SKM-1 (cell line): ENCODE data around the gene ID3.
A peak's percentile ranks its signal among the peaks of the same experiment; 100 is the strongest.
"Not testable (repeated sequence)": the region's sequence is repeated elsewhere in the genome, so short reads cannot be mapped to it uniquely, and the experiment has no call there.

ENCODE experiments used
- DNase-seq: peaks from one replicate; lab custom pipeline; 2025; ENCODE audit not compliant: unreplicated experiment; lab: John Stamatoyannopoulos, UW

Gene ID3

DNA sequence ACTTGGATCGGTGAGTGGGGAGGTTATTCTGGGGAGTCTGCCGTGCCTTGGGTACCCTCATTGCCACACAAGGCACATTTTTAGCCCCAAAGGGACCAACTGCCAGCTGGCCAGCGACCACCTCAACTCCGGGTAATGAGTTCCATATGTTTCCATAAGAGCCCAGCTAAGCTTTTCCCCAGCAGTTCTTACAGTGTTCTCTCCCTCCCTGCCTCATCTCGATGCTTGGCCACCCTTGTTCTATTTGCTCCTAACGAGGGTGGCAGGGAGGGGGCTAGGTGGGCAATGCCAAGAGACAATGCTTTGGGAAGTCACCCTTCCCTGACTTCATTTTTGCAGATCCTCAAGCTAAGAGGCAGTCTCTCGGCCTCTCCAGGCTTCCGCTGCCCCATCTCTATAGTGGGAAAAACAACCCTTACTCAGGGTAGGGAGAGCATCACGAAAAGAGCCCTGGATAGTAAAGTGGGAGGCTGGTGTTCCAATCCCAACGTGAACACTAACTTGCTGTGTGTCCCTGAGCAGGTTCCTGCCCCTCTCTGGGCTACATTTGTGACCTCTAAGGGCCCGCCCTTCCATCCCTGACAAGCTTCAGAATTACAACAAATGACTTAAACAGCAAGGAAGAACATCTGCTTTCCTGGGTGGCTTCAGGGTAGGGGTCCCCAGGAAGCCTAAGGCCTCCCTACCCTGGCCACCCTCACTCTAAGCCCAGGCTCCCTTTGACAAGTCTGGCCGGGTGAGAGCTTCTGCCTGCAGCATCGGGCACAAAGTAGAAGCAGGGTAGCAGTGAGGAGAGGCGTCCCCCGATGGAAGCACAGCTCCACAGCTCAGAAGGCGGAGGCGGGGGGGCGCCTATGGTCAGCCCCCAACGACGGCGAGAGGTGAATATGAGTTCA lies 5.8 kb downstream of the ID3 start:
- no peak for DNase-seq

DNA sequence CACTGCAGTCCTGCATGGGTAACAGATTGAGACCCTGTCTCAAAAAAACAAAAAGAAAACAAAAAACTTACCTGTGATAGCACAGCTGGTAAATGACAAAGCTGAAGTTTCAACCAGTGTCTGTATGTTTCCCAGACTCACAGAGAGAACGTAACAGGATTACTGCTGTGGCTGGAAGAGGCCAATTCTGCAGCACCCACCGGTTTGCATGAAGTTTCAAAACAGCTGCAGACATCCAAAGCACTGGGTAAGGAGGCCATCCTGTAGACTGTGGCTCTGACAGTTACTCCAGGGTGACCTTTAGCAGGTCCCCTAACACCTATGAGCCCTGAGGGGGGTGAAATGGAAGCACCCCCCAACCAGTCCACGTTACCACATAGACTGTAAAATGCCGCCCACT lies 7.5 kb downstream of the ID3 start:
- DNase-seq, result no peak

DNA sequence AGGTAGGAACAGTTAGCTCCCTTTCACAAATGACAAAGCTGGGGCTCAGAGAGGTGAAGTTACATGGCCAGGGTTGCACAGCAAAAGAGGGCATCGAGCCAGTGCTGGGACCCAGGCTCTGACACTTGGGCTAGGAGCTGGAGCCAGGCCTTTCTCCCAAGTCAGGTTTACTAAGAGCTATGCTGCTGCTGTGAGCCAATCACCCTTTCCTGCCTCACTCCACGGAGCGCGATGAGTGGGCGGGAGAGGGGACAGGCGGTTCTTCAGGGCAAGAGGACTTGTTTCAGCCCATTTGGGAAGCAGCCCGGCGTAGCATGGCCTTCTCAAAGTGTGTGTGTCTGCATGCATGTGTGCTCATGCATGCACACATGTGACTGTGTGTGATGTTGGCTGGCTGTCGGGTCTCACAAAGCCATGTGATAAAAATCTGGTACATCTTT lies 10.6 kb downstream of the ID3 start:
- DNase-seq, result no peak

DNA sequence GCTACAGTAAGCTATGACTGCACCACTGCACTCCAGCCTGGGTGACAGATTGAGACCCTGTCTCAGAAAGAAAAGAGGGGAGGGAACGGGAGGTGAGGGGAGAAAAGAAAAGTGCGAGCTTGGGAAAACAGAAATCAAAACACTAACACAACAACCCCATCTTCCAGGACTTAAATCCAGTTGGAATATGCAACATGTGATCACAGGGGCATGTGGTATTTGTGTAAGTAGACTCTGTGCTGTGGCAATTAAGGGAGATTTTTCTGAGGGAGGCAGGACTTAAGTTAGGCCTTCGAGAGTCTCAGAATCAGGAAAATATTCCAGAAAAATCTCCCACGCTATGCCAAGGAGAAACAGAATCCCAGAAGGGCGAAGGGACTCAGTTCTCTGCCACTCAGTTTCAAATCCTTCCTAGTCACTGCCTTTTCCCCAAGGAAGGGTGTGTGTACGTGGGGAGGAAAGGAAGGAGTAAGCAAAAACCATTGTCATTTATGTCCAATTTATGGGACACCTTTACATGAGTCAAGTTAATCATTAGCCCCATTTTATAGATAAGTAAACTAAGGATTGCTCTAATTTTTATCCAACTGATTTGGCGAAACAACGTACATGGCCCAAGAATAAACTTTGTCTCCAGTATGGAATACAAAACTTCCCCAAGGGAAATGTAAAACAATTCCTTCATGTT lies 12.3 kb downstream of the ID3 start:
- DNase-seq, result no peak

DNA sequence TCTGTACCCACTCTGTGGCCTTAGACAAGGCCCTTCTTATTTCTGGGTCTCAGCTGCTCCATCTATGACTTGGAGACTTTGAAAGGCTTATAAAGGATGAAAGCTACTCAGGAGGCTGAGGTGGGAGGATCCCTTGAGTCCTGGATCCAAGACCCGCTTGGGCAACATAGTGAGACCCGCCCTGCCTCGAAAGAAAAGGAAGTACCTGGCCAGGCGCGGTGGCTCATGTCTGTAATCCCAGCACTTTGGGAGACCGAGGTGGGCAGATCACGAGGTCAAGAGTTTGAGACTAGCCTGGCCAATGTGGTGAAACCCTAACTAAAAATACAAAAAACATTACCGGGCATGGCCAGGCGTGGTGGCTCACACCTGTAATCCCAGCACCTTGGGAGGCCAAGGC lies 13.4 kb downstream of the ID3 start:
- DNase-seq, result no peak

DNA sequence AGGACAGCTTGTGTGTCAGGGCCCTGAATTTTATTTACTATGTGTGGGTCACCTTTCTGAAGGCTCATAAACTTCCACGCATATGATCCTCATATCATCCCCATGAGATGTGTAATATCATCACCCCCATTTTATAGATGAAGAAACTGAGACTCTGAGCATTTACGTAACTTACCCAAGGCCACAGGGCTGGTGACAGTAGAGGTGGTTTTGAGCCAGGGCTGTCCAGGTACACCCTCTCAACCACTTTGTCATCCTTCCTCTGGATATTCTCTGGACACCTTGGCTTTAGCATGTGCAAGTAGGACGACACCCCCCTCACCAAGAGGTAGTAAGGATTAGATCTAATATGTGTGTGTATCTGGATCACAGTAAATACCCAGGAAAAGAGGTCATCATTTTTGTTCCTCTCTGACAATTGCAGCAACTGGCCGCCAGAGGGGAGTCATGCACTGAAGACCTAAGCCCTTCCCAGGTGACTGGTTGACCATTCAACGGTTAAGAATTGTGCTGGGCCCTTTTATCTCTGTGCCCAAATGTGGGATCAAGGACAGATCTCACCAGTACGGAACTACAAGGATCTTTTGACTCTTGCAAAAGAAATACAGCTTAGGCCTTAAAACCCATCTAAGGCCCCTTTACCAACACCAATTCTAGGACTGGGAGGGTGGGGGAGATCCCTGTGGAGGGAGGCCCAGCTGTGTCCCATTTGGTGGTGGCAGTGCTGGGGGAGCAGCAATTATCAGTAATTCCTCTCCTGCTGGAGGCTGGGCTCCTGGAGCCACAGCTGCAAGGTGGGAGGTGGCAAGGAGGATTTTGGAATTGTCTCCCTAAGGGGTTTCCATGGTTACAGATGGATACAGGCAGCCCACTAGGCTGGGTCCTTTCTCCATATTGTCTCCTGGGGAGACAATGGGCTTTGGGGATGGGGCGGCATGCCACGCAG lies 14.6 kb downstream of the ID3 start:
- peak; percentile 67 for DNase-seq

DNA sequence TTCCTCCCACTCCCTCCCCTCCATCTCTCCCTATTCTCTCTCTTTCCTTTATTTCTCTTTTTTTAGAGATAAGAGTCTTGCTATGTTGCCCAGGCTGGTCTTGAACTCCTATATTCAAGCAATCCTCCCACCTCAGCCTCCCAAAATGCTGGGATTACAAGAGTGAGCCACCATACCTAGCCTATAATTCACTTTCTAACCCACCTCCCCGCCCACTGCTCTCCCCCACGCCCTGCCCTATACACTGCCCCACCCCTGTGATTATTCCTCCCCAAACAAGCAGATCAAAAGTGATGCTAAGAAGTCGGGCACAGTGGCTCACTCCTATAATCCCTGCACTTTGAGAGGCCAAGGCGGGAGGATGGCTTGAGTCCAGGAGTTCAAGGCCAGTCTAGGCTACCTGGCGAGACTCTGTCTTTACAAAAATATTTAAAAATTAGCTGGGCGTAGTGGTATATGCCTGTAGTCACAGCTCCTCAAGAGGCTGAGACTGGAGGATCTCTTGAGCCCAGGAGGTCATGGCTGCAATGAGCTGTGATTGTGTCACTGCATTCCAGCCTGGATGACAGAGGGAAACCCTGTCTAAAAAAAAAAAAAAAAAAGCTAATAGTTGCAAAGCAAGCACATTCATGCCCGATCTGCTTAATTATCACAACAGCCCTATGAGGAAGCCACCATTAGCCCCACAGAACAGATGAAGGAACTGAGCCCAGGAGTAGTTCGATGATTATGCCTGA lies 15.4 kb downstream of the ID3 start:
- DNase-seq, result no peak

DNA sequence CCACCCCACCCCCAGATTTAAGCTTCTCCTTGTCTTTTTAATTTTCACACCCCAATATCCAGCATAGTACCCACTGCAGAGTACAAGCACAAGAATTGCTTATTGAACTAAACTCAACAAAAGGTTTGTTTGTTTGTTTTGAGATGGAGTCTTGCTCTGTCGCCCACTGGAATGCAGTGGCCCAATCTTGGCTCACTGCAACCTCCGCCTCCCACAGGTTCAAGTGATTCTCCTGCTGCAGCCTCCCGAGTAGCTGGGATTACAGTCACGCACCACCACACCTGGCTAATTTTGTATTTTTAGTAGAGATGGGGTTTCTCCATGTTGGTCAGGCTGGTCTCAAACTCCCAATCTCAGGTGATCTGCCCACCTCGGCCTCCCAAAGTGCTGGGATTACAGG lies 16.4 kb downstream of the ID3 start:
- not testable (repeated sequence) for DNase-seq

DNA sequence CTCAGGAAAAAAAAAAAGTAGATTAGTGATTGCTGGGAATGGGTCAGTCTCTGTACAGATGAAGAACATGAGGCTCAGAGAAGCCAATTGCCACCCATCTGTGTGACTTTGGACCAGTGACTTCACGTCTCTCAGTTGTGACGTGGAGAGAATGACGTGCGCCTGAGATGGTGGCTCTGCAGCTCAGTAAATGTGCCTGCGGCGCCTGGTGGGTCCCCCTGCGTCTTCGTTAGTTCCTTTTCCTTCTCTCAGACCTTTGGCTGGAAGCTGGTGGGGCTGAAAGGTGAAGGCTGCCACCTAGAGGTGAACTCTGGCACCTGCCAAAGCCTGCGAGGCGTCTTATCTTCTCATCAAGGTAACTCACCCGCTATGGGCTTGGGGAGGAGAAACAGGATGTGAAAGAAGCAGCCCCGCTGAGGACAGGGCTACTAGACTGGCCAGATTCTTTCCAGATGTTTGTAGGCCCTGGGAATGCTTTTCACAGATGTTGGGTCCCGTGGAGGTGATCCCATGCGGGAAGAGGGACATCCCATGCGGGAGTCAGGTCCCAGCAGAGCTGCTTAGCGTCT lies 19.5 kb downstream of the ID3 start:
- peak; percentile 53 for DNase-seq

DNA sequence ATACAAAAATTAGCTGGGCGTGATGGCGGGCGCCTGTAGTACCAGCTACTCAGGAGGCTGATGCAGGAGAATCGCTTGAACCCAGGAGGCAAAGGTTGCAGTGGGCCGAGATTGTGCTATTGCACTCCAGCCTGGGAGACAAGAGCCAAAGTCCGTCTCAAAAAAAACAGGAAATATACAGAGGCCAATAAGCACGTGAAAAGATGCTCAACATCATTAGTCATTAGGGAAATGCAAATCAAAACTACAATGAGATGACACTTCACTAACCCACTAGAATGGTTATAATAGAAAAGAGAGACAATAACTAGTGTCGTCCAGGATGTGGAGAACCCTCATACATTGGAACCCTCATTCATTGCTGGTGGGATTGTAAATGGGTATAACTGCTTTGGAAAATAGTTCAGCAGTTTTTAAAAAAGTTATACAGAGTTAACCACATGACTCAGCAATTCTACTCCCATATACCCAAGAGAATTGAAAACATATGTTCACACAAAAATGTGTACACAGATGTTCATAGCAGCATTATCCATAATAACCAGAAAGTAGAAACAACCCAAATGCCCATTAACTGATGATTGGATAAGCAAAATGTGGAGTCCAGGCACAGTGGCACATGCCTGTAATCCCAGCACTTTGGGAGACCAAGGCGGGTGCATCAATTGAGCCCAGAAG lies 21.9 kb downstream of the ID3 start:
- DNase-seq, result no peak

DNA sequence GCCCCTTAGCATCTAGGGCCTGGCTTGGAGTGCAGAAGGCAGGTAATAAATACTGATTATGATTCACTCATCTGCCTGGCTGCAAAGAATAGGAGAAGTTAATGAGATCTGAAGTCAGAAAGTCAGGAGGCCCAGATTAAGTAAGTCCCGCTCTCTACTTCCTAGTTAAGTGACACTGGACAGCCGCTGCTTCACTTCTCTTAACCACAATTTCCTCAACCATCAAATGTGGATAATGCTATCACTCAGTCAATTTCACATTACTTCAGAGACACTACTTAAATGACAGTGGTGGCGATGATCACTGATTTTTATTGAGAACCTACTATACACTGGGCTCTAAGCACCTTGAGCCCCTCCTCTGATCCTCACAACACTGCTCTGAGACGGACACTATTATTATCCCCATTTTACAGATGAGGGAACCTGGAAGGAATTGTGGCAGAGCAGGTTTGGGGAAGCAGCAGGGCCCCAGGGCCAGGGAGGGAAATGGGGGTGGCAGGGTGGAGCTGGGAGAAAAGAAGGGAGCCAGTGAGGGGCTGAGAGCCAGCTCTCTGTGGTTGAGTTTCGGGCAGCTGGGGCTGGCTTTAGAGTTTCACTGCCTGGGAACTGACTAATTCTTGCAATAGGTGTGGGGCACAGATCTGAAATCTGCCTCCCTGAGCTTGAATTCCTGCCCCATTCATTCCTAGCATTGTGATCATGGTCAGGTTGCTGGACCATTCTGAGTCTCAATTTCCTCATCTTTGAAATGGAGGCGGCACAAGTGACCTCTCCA lies 25.9 kb downstream of the ID3 start:
- peak; percentile 34 for DNase-seq

DNA sequence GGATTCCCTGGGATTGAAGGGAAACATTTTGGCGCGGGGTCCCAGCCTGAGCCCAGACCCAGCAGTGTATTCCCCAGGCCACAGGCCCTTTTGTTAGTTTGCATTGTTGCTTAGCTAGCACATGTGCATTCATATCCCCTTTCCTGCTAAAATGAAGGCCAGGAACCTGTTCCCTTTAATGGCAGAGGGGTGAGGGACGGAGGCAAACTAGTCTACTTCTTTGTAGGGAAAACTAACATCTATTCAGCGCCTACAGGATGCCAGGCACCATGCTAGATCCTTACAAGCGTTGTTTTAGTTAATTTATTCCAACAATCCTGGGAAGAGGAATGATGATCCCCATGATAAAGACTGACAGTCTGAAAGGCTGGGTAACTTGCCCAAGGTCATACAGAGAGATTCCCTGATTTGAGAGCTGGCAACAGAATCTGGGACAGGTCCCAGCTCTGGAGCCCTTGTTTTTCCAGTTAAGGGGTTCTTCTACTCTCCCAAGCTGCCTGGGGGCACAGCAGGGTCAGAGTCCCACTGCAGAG lies 27.7 kb downstream of the ID3 start:
- no peak for DNase-seq

DNA sequence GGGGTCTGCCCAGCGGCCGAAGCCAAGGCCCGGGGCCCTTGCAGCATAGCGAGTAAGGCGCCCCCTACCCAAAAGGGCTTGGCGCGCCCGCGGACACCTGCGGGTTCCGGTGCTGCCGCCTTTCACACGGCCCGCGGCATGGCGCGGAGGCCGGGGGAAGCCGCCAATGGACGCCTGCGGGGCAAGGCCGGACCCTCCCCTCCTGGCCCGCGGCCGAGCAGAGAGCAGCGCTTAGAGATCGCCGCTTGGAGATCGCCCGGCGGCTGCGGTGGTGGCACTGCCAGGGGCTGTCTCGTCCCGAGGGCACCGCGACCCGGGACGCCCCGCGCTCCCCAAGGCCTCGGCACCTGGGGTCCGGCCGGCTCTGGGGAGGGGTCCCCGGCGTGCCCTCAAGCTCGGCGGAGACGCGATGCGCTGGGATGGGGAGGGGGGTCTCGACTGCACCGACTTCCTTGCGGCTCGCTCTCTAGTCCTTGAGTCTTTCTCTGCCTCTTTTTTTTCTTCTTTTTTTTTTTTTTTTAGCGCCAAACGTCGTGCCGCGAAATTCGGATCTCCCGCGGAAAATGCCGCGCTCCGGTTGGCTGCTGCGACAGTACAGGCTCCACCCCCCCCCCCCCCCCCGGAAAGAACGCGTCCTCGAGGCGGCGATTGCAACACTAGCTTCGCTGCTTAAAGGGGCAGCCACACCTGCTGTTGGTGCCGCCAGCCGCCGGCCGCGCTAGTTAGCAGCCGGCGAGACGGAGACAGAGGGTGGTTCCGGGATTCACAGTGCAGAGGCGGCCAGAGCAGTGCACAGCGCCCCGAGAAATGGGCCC lies 28.3 kb downstream of the ID3 start, which contains the start of gene E2F2:
Gene E2F2 (minus strand): TSS at position 487 of the 815 bp plus-strand sequence. CDS start 440 bp downstream, at position 47.
- no peak for DNase-seq

DNA sequence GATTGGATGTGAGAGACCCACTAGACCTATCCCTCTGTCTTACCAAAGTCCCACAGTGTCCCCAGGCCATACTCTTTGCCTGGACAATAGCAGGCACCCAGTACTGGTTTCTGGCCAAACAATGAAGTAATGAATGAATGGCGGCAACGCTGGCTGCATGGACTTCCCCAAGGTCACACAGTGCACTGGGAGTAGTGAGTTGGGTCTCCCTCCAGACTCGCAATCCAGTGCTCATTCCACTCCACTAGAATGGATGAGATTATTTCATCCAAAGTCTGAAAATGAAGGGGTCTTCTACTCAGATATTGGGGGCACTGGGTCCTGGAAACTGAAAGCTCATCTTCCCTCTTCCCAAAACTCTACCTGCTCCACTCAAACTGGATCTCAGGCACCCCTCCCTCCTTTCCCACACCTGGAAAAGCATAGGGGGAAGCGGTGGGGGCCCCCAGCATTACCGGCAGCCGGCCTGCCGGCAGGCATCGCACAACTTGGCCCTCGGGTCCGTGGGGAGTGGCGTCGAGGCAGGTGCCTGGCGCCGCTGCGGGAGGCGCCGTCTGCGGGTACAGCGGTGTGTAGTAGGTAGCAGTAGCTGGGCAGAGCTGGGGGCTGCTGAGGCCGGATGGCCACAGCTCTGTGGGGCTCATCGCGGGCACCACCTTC lies 29.1 kb downstream of the ID3 start:
- no peak for DNase-seq

DNA sequence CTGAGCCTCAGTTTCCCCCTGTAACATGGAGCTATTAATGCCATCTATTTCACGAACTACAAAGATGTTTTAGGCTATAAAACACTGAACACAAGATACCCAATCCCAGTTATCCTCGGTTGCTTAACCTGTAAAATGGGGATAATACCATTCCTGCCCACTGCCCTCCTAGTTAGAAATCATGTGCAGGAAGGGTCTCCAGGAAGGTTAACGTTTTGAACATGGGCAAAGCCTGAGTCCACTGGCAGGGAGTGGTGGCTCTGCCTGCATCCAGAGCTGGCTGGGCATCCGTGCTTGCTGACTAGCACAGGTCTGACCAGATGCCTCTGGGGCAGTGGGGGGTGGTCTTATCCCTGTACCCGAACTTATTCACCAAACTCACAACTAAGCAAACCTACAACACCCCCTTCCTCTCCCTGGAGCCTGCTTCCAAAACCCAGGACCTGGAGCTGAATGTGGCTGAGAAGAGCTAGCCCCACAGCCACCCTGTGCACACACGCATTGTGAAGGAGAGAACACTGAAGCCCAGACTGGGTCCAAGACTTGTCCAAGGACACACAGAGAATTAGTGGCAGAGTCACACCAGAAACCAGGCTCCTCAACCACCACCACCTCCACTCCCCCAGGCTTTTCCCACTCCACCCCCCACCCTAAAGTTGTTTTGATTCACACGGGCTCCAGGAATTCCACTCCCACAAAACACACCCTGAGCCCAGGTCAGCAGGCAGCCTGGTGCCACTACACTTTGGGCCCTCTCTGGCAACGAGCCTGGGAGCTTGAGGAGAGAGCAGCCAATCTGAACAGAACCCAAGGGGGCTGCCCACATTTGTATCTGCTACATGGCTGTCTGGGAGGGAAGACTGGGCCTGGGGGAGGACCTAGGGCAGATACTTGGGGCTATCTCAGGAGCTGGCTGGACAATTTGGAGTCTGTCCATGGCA lies 29.9 kb downstream of the ID3 start:
- DNase-seq, result no peak
